ENCODE results near the gene P4HA2.
A peak's percentile ranks its signal among the peaks of the same experiment; 100 is the strongest.

The P4HA2 gene

GRCh38 chr5:132227485-132228240, at the start of gene P4HA2:
Gene P4HA2 (minus strand): TSS chr5:132227853. CDS start chr5:132218626, 9,227 bp downstream.
- no peak for FAIRE-seq

DNA sequence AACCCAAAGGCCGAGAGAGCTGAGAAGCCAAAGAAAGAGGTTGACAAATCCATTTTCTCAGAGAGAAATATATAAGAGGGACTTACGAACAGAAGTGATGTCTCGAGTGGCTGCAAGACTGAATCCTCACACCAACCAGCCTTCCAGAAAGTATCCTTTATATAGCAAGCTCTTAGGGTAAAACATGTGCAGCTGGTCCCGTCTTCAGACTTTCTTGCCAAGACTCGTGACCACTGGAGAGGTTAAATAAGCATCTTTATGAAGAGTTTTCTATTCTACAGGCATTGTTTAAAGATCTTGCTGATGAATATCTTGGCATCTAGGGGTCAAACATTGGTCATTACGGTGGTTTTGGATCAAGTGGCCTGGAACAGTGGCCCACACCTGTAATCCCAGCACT, 49.6 kb upstream of the P4HA2 start:
- no peak for FAIRE-seq

DNA sequence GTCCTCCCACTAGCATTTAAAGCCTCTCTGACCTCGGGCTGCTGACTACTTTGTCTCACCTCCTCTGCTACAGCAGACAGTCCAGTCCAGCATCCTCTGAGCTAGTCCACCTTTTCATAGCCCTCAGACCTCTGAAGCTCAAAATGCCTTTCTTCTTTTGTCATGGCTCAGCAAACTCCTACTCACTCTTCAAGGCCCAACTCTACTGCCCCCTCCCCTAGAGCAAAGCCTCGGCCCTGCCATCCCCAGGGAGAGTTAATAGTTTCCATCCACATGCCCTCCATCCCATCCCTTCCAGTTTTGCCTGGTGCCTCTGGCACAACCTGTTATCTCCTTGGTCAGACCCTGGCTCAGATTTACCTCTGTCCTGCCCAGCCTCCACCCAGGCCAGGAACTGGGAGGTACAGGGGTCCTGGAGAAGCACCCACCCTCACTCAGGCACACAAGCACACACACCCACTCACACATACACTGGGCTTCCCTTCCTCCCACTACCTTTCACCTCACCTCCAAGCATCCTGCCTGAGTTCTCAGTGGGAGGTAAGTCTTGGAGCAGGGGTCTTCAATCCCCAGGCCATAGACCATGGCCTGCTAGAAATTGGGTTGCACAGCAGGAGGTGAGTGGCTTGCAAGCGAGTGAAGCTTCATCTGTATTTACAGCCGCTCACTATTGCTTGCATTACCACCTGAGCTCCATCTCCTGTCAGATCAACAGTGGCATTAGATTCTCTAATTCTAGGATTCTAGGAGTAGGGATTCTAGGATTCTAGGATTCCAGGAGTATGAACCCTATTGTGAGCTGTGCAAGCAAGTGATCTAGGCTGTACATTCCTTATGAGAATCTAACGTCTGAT, 47.9 kb upstream of the P4HA2 start:
- no peak for FAIRE-seq

GRCh38 chr5:132274050-132274792, 46.6 kb upstream of the P4HA2 start:
- FAIRE-seq = no peak

GRCh38 chr5:132273631-132274030, 46.0 kb upstream of the P4HA2 start:
- FAIRE-seq = no peak

GRCh38 chr5:132272311-132273210, 44.9 kb upstream of the P4HA2 start:
- FAIRE-seq = no peak

- no peak for FAIRE-seq
Observed at GRCh38 chr5:132271251-132272246, 43.9 kb upstream of the P4HA2 start.

GRCh38 chr5:132270706-132271105, 43.1 kb upstream of the P4HA2 start:
- no peak for FAIRE-seq

DNA sequence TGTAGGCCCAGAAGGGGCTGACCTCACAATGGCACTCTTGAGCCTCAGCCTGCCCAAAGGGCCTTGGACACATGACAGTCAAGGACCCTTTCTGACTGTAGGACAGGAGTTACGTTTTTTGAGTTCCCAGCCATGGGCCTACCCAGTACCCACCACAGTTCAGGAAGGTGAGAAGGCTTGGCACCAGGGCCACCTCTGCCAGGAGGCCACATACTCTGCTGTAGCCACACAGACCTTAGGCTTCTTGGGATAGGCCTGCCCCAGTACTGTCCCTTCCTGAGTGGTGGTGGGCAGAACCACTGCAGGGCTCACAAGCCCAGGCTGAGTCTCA, 42.6 kb upstream of the P4HA2 start:
- no peak for FAIRE-seq

GRCh38 chr5:132269635-132270334, 42.1 kb upstream of the P4HA2 start:
- no peak for FAIRE-seq

DNA sequence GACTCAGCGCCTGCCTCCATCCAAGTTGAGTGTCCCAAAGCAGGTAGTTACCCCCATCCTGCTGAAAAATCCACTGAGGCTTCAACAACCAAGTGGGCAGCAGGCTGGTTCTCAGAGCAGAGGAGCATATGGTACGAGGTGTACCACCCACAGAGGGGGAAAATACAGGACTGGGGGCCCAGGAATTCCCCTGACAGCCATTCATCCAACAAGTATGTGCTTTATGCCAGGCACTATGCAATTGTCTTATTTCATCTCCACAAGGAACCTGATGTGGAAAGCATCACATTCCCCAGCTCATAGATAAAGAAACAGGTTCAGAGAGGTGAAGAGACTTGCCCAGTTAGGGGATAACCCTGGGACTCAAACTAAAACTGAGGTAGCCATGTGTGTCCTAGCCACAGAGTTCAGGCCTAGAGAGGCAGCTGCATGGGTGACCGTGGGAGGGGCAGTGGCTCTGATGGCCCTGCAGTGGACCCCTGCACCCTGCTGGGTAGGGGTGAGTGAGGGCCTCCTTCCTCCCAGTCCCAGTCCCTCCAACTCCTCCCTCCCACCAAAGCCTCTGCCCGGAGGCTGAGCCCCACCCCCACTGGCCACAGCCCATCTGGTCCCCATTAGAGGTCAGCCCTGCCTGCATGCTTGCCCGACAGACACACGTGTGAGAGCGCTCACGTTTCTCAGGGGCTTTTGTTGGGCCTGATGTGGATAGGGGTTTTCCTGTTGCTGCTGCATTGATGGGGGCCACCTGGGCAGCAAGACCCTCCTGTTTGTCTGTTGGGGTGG, 41.3 kb upstream of the P4HA2 start:
- FAIRE-seq = no peak

DNA sequence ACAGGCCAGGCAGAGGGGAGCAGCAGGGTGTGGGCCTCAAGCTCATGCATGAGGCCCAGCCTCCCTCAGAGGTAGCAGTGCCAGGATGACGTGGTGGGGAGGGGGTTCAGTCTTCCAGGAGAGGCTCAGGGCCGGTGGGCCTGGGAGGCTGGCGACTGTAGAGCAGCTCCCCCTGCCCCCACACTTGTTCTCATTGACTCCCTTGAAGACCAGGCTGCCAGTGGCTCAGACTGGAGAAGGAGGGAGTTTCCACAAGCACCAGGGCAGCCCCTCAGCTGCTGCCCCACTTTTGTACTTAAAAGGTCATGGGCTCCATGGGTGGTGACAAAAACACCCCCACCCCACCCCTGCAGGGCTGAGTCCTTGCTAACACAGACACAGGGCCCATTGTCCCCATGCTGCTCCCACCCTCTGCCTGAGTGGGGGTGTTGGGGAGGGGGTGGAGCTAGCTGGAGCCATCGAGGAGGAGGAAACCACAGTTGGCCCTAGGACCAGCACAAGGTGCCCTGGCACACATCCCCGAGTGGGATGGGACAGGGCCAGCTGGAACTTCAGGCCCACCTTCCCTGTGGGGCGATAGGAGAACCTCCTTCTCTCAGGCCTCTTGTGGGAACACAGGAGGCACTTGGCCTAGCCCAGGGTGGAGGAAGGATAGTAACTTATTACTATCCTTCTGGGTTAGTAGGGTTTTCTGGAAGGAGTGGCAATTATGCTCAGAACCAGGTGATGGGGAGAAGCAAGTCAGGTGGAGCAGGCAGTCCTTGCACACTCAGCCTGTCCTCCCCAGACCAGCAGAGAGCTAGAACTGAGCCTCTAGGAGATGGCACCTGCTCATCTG, 40.5 kb upstream of the P4HA2 start:
- no peak for FAIRE-seq

GRCh38 chr5:132267166-132267739, 39.6 kb upstream of the P4HA2 start:
- no peak for FAIRE-seq

DNA sequence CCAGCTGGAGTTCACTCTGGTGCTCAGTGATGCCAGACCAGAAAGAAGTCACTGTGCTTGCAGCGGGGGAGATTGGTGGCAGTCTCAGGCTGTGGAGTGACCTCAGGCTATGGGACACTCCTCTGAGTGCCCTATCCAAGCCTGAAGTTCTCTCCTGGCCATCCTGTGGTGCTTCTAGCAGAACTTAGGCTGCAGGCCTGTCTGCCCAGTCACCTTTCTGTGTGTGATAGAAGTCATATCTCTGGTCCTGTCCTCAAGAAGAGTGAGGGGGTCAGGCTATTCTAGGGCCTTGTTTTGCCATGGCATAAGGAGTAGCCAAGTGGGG, 39.1 kb upstream of the P4HA2 start:
- FAIRE-seq = no peak

GRCh38 chr5:132266031-132266835, 38.6 kb upstream of the P4HA2 start:
- FAIRE-seq = no peak

- FAIRE-seq = peak; percentile 75
Observed at GRCh38 chr5:132265336-132266030, 37.8 kb upstream of the P4HA2 start.
